Mesenchymal stem cell (in vitro differentiated cells and primary cell): ENCODE data around the gene NRROS.

Experiments
- DNase-seq: peaks from one replicate; pipeline ENCODE4 v3.0.0-alpha.2; 2013
- H2AFZ ChIP-seq: one replicate; pipeline ENCODE4 v1.6.1; 2013; ENCODE audit warnings: low read depth, mild to moderate bottlenecking, control low read depth, inconsistent platforms, low read length, moderate library complexity
- H2AK5ac ChIP-seq: 2 replicates; pipeline ENCODE4 v1.6.1; 2013; ENCODE audit warnings: low read length, moderate library complexity, mild to moderate bottlenecking, inconsistent platforms; ENCODE audit not compliant: severe bottlenecking
- H2BK120ac ChIP-seq: one replicate; pipeline ENCODE4 v1.6.1; 2013; ENCODE audit warnings: low read depth, mild to moderate bottlenecking, inconsistent platforms, low read length, moderate library complexity
- H2BK12ac ChIP-seq, 2 experiments: one replicate each; pipeline ENCODE4 v1.6.1; 2013; ENCODE audit warnings: inconsistent platforms in 2 of 2, low read length in 2 of 2, mild to moderate bottlenecking in 2 of 2, moderate library complexity in 2 of 2, control low read depth in 1 of 2
- H2BK15ac ChIP-seq: one replicate; pipeline ENCODE4 v1.6.1; 2013; ENCODE audit warnings: mild to moderate bottlenecking, low read depth, inconsistent platforms; ENCODE audit not compliant: poor library complexity, severe bottlenecking
- H2BK5ac ChIP-seq: 2 replicates; pipeline ENCODE4 v1.6.1; 2013; ENCODE audit warnings: low read depth, mild to moderate bottlenecking, low read length, control low read depth, inconsistent platforms; ENCODE audit not compliant: poor library complexity, severe bottlenecking
- H3K14ac ChIP-seq, 2 experiments: one replicate each; pipeline ENCODE4 v1.6.1; 2013; ENCODE audit warnings: inconsistent platforms in 2 of 2, low read length in 2 of 2, control low read depth in 1 of 2, mild to moderate bottlenecking in 1 of 2, moderate library complexity in 1 of 2
- H3K18ac ChIP-seq, 2 experiments: one replicate each; pipeline ENCODE4 v1.6.1; 2013; ENCODE audit warnings: inconsistent platforms in 2 of 2, low read length in 2 of 2, control low read depth in 1 of 2, low read depth in 1 of 2, mild to moderate bottlenecking in 1 of 2
- H3K23ac ChIP-seq, 2 experiments: one replicate each; pipeline ENCODE4 v1.6.1; 2013; ENCODE audit warnings: inconsistent platforms in 2 of 2, low read length in 2 of 2, mild to moderate bottlenecking in 2 of 2, moderate library complexity in 2 of 2, control low read depth in 1 of 2
- H3K27ac ChIP-seq: 2 replicates; pipeline ENCODE4 v1.5.1; 2013; ENCODE audit warnings: mild to moderate bottlenecking, moderate library complexity, low read length, control low read depth, inconsistent platforms; ENCODE audit not compliant: poor library complexity, severe bottlenecking
- H3K27me3 ChIP-seq, 2 experiments: 2 replicates each; pipeline versions ENCODE4 v1.6.1 to v1.7.0; 2013; ENCODE audit warnings: low read length in 2 of 2, mild to moderate bottlenecking in 2 of 2, moderate library complexity in 2 of 2, control low read depth in 1 of 2, inconsistent platforms in 1 of 2; ENCODE audit not compliant: control insufficient read depth in 1 of 2, insufficient read depth in 1 of 2
- H3K36me3 ChIP-seq, 2 experiments: 2 replicates each; pipeline versions ENCODE4 v1.6.1 to v1.7.0; 2013; ENCODE audit warnings: low read length in 2 of 2, control low read depth in 1 of 2, inconsistent platforms in 1 of 2, low read depth in 1 of 2, mild to moderate bottlenecking in 1 of 2; ENCODE audit not compliant: insufficient read depth in 2 of 2, control insufficient read depth in 1 of 2
- H3K4ac ChIP-seq, 2 experiments: one replicate each; pipeline ENCODE4 v1.6.1; 2013; ENCODE audit warnings: inconsistent platforms in 2 of 2, low read length in 2 of 2, mild to moderate bottlenecking in 2 of 2, moderate library complexity in 2 of 2, control low read depth in 1 of 2, low read depth in 1 of 2
- H3K4me1 ChIP-seq: 2 replicates; pipeline ENCODE4 v1.6.1; 2013; ENCODE audit warnings: low read depth, low read length, control low read depth; ENCODE audit not compliant: control insufficient read depth, insufficient read depth
- H3K4me2 ChIP-seq: 2 replicates; pipeline ENCODE4 v1.6.1; 2013; ENCODE audit warnings: low read length, mild to moderate bottlenecking, inconsistent platforms; ENCODE audit not compliant: poor library complexity, severe bottlenecking
- H3K4me3 ChIP-seq, 2 experiments: 2 replicates each; pipeline versions ENCODE4 v1.5.1 to v1.7.0; 2013; ENCODE audit warnings: low read length in 2 of 2, mild to moderate bottlenecking in 2 of 2, control low read depth in 1 of 2, low read depth in 1 of 2; ENCODE audit not compliant: insufficient read depth in 1 of 2
- H3K79me1 ChIP-seq: replicated peaks from 2 replicates; pipeline ENCODE4 v1.6.1; 2013; ENCODE audit warnings: mild to moderate bottlenecking, control low read depth, low read length, inconsistent platforms; ENCODE audit not compliant: poor library complexity, severe bottlenecking
- H3K9ac ChIP-seq: 2 replicates; pipeline ENCODE4 v1.7.0; 2013; ENCODE audit warnings: mild to moderate bottlenecking, low read length, moderate library complexity
- H3K9me3 ChIP-seq: 2 replicates; pipeline ENCODE4 v1.7.0; 2013; ENCODE audit warnings: mild to moderate bottlenecking, low read length; ENCODE audit not compliant: control insufficient read depth
- H4K8ac ChIP-seq: one replicate; pipeline ENCODE4 v1.6.1; 2013; ENCODE audit warnings: inconsistent platforms, mild to moderate bottlenecking, low read length, moderate library complexity
- H4K91ac ChIP-seq: one replicate; pipeline ENCODE4 v1.6.1; 2013; ENCODE audit warnings: mild to moderate bottlenecking, low read length, inconsistent platforms
- WGBS: methylation state at CpG from one replicate; pipeline ENCODE4 v1.1.7; 2013; ENCODE audit warnings: mixed read lengths; 5-methylcytosine and 5-hydroxymethylcytosine counted together

Gene NRROS

DNA sequence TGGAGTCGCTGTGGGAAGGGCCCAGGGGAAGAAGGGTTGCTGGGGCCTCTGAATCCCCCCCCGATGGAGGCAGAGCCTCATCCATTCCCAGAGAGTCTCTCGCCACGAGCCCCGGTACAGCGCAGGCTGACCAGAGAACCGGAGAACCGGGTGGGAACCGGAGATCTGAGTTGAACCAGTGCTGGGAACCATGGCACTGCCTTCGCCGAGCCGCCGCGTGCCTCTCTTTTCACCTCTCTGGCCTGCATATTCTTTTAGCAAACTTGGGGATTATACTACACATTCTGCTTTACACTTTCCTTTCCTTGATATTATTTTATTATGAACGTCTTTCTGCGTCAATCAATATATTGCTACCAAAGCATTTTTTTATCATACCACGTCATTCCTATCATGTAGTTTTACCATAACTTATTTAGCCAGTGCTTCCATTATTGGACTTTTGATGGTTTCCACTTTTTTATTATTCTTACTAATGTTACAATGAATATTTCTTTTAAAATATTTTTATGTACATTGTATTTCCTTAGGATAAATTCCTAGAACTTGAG lies 7.2 kb downstream of the NRROS start:
- Histone ChIP-seq H3K4me3 (no peak overlapping the region), H3K4ac (no peak overlapping the region), H2BK120ac (no peak overlapping the region), H3K14ac (no peak overlapping the region), H4K91ac (no peak overlapping the region), H3K79me1 (no peaks in the 10 kb centered on the region), H2BK15ac (no peak overlapping the region), H3K27ac (no peak overlapping the region), H3K27me3 (no peaks in the 10 kb centered on the region), H2AFZ (no peak overlapping the region), H3K36me3 (no peaks in the 10 kb centered on the region), H2BK12ac (no peak overlapping the region), H3K9ac (no peak overlapping the region), H2AK5ac (no peak overlapping the region), H3K18ac (no peak overlapping the region), H3K4me2 (no peak overlapping the region), H2BK5ac (no peak overlapping the region), H3K9me3 (no peaks in the 10 kb centered on the region), H3K4me1 (peaks cover 3% of the 10 kb centered on the region), H3K23ac (no peak overlapping the region), H4K8ac (no peak overlapping the region)
- WGBS, result 97% methylated on average over 17 of the region's 17 CpGs
- no peak for DNase-seq

DNA sequence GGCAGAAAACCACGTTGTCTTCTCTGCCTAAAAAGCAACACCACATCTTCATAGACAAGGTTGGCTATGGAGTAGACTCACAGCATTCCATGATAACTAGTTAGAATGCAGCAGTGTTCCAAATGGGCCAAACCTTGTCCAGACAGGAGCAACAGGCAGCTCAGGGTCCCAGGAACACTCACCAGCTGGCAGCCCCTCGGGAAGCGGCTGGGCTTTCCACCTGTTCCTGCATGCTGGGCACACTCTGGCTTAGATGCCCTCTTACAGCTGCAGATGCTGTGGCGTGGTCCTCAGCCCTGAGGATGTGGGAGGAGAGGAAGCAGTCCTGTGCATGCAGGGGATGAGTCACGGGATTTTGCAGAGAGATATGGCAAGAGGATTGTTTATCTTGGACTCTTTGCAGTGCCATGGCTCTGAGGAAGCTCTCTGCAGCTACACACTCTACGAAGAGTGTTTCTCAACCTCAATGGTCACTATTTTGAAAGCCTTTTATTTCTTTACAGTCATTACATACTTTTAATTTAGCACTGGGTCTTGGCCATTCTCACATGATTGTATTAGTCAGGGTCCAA lies 11.3 kb downstream of the NRROS start:
- Histone ChIP-seq H2BK12ac (peak overlapping the region in 1 of 2 experiments; percentile 32), H3K27ac (no peak overlapping the region), H3K9ac (peak overlapping the region; percentile 77), H4K8ac (no peak overlapping the region), H3K18ac (no peak overlapping the region), H3K14ac (no peak overlapping the region), H2BK120ac (no peak overlapping the region), H3K79me1 (no peaks in the 10 kb centered on the region), H3K23ac (no peak overlapping the region), H4K91ac (no peak overlapping the region), H3K27me3 (no peaks in the 10 kb centered on the region), H3K4ac (peak overlapping the region in 1 of 2 experiments; percentile 47), H3K4me2 (no peak overlapping the region), H3K9me3 (no peaks in the 10 kb centered on the region), H2BK15ac (no peak overlapping the region), H2AK5ac (no peak overlapping the region), H3K4me1 (peaks cover 7% of the 10 kb centered on the region), H2AFZ (no peak overlapping the region), H2BK5ac (no peak overlapping the region), H3K4me3 (no peak overlapping the region), H3K36me3 (peaks cover 0 to 15% of the 10 kb centered on the region in 2 experiments)
- 26% methylated on average over 6 of the region's 6 CpGs for WGBS
- peak; percentile 97 for DNase-seq

DNA sequence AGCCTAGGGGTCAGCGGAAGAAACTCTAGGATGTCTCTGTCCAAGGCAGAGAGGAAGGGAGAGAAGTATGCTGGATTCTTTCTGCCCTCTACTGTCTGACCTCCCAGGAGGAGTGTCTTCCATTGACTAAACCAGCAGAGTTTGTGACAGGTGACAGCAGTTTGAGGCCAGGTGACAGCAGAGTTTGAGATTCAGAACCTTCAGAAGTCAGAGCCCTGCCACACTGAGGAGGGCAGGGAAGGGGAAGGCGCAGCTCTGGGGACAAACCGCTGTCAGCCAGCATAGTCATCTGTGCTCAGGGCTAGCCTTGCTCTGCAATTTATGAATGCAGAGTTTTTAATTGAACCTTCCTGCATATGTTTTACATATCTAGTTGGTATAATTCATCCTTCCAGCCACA lies 12.3 kb downstream of the NRROS start:
- Histone ChIP-seq H3K9ac (peak overlapping the region; percentile 77), H2BK120ac (peak overlapping the region; percentile 69), H3K14ac (no peak overlapping the region), H2AFZ (no peak overlapping the region), H3K4me3 (no peak overlapping the region), H3K4me1 (peaks cover 7% of the 10 kb centered on the region), H3K4ac (peak overlapping the region; percentile 14 to 92), H3K36me3 (peaks cover 0 to 24% of the 10 kb centered on the region in 2 experiments), H2BK12ac (peak overlapping the region; percentile 73 to 88), H2AK5ac (no peak overlapping the region), H3K9me3 (no peaks in the 10 kb centered on the region), H2BK15ac (no peak overlapping the region), H3K23ac (no peak overlapping the region), H3K27me3 (no peaks in the 10 kb centered on the region), H4K91ac (peak overlapping the region; percentile 84), H3K79me1 (no peaks in the 10 kb centered on the region), H4K8ac (peak overlapping the region; percentile 76), H2BK5ac (no peak overlapping the region), H3K27ac (no peak overlapping the region), H3K18ac (peak overlapping the region; percentile 58 to 72), H3K4me2 (no peak overlapping the region)
- WGBS, result 83% methylated on average over 3 of the region's 3 CpGs
- DNase-seq, result no peak

DNA sequence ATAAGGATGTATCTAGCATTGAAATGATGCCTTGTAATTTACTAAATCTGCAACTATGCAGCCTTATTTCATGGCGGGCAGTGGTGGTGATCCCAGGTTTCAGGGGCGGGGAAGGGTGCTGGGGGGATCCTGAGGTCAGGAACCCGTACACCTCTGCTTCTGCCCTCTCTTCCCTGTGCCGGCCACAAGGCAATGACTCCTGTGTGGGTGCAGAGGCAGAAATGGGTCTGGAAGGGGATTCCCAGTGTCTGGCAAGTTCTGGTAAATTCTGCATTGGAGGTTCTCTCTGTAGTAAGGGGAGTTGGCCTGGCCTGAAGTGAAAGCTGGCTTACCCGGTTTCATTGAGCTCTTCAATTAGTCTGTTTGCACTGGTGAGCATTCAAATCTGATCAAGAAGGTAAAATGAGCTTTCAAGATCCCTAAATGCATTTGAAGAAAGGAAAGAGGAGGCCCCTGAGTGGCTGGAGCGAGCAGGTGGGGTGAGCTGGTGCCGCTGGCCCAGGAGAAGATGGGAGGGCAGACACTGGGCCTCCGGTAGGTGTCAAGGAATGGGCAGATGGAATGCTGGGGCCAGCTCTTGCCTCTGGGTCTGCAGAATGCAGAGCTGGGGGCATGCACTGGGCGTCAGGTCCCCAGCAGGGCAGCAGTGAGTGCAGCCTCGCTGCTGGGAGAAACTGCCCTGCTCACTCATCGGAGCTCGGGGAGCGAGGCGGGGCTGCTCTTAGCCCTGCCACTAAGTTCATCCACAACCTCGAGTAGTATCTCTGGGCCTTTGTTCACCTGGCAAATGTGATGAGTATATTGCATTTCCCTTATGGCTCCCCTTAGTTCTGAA lies 13.7 kb downstream of the NRROS start:
- H3K14ac ChIP-seq, result no peak overlapping the region
- no peak overlapping the region for H3K9ac ChIP-seq
- H3K4me1 ChIP-seq, result peaks cover 7% of the 10 kb centered on the region
- no peak overlapping the region for H3K4me2 ChIP-seq
- no peak overlapping the region for H2AK5ac ChIP-seq
- peak overlapping the region in 1 of 2 experiments; percentile 18 for H3K18ac ChIP-seq
- H4K91ac ChIP-seq, result peak overlapping the region; percentile 22
- peaks cover 0 to 33% of the 10 kb centered on the region in 2 experiments for H3K36me3 ChIP-seq
- H3K9me3 ChIP-seq, result no peaks in the 10 kb centered on the region
- 93% methylated on average over 15 of the region's 15 CpGs for WGBS
- no peak overlapping the region for H3K27ac ChIP-seq
- H2BK120ac ChIP-seq, result no peak overlapping the region
- H3K4ac ChIP-seq, result peak overlapping the region in 1 of 2 experiments; percentile 32
- H2AFZ ChIP-seq, result no peak overlapping the region
- H3K23ac ChIP-seq, result no peak overlapping the region
- H3K27me3 ChIP-seq, result no peaks in the 10 kb centered on the region
- no peak overlapping the region for H3K4me3 ChIP-seq
- no peak overlapping the region for H2BK5ac ChIP-seq
- no peak overlapping the region for H2BK15ac ChIP-seq
- no peak for DNase-seq
- no peak overlapping the region for H4K8ac ChIP-seq
- peak overlapping the region in 1 of 2 experiments; percentile 51 for H2BK12ac ChIP-seq
- H3K79me1 ChIP-seq, result no peaks in the 10 kb centered on the region
